Breast epithelium (tissue), 4 donors: Measurements from ENCODE around the gene SLC17A8. TPM values are rescaled to one million over a fixed set of nuclear protein-coding genes. Genes with fewer than 3 reads are reported as not detected.

ENCODE experiments used
- DNase-seq, 2 donors: peaks; one replicate each; pipeline ENCODE4 v3.0.0-alpha.2; 2019; ENCODE audit warnings: low spot score in 2 of 2
- H3K27ac ChIP-seq, 2 donors: fragments of 200-600 bp; sonication (generic) in 1 of 2; one replicate each; pipeline ENCODE4 v1.5.1; 2016 to 2019; ENCODE audit warnings: mild to moderate bottlenecking in 1 of 2
- H3K27me3 ChIP-seq, 2 donors: fragments of 200-600 bp; sonication (generic) in 1 of 2; one replicate each; pipeline versions ENCODE4 v1.5.1 to v1.6.0; 2017 to 2019; ENCODE audit warnings: control low read depth in 1 of 2, mild to moderate bottlenecking in 1 of 2
- H3K36me3 ChIP-seq: fragments of 200-600 bp; one replicate; pipeline ENCODE4 v1.5.1; 2019
- H3K4me1 ChIP-seq, 2 donors: fragments of 200-600 bp; sonication (generic); one replicate each; pipeline ENCODE4 v1.5.1; 2016 to 2019; ENCODE audit warnings: control low read depth in 1 of 2
- H3K4me3 ChIP-seq, 3 donors: fragments of 200-600 bp; sonication (generic); 1 replicate in 2 of 3; 2 replicates in 1 of 3; pipeline ENCODE4 v1.5.1; 2016 to 2019; ENCODE audit warnings: mild to moderate bottlenecking in 3 of 3, moderate library complexity in 2 of 3
- H3K9me3 ChIP-seq, 2 donors: fragments of 200-600 bp; sonication (generic) in 1 of 2; one replicate each; pipeline ENCODE4 v1.5.1; 2016 to 2019; ENCODE audit warnings: control low read depth in 1 of 2
- CTCF ChIP-seq, 3 donors: fragments of 450-650 bp; IDR thresholded peaks; one replicate each; pipeline ENCODE4 v1.5.1; 2016 to 2017; ENCODE audit warnings: antibody characterized with exemption in 3 of 3, mild to moderate bottlenecking in 3 of 3, moderate library complexity in 3 of 3
- POLR2A ChIP-seq: fragments of 450-650 bp; IDR thresholded peaks from one replicate; pipeline ENCODE4 v1.6.1; 2016; ENCODE audit warnings: antibody characterized with exemption, mild to moderate bottlenecking, moderate library complexity
- POLR2AphosphoS5 ChIP-seq, 3 donors: sonication (generic); formaldehyde crosslinking; IDR thresholded peaks; one replicate each; pipeline ENCODE4 v1.6.1; 2017; ENCODE audit warnings: antibody characterized with exemption in 3 of 3
- intact Hi-C: fragments of 100-400 bp; cut with DNase I; formaldehyde crosslinking; loops from one replicate; pipeline ENCODE4 v1.15.1; 2023; ENCODE audit warnings: low total_unique reads
- total RNA-seq, 3 donors: library from RNA; depleted of rRNA; stranded (reverse); fragments of >200 nt; gene quantifications; one replicate each; pipeline ENCODE4 v1.1.0, GENCODE V29; 2016

The SLC17A8 gene
- total RNA-seq, 3 donors from 2014 or later, result not detected

GRCh38 chr12:100403446-100403845 lies 46.6 kb downstream of the SLC17A8 start:
- no peak for TF ChIP-seq POLR2A
- no peak for TF ChIP-seq CTCF (IDR thresholded peaks at IDR 0.05)
- no peak for TF ChIP-seq POLR2AphosphoS5 (IDR thresholded peaks at IDR 0.05)
- no peaks in the 10 kb centered on the region for H3K9me3 ChIP-seq
- H3K4me3 ChIP-seq, result no peak overlapping the region
- DNase-seq, result no peak
- H3K27me3 ChIP-seq, result no peaks in the 10 kb centered on the region
- H3K36me3 ChIP-seq, result no peaks in the 10 kb centered on the region
- no peak overlapping the region for H3K27ac ChIP-seq
- no peaks in the 10 kb centered on the region for H3K4me1 ChIP-seq
- intact Hi-C loops, result loop anchor here (10.0 kb wide), 1 partner anchor 1831 kb away; no protein-coding TSS in a partner anchor

- Histone ChIP-seq H3K27ac (no peak overlapping the region), H3K4me1 (no peaks in the 10 kb centered on the region), H3K4me3 (no peak overlapping the region), H3K36me3 (no peaks in the 10 kb centered on the region), H3K9me3 (no peaks in the 10 kb centered on the region), H3K27me3 (no peaks in the 10 kb centered on the region)
- TF ChIP-seq POLR2A, result no peak
- TF ChIP-seq CTCF (IDR thresholded peaks at IDR 0.05), result peak in 1 of 3 donors; percentile 15
- intact Hi-C loops, result loop anchor here (10.0 kb wide), 1 partner anchor 1830 kb away; no protein-coding TSS in a partner anchor
- no peak for DNase-seq
Measured at GRCh38 chr12:100404769-100405407, 48.0 kb downstream of the SLC17A8 start.

- Histone ChIP-seq H3K27me3 (no peaks in the 10 kb centered on the region), H3K36me3 (no peaks in the 10 kb centered on the region), H3K4me1 (no peaks in the 10 kb centered on the region), H3K27ac (no peak overlapping the region), H3K4me3 (no peak overlapping the region), H3K9me3 (no peaks in the 10 kb centered on the region)
- DNase-seq, result no peak
- TF ChIP-seq POLR2AphosphoS5 (IDR thresholded peaks at IDR 0.05) (no peak), POLR2A (no peak), CTCF (IDR thresholded peaks at IDR 0.05) (no peak)
- intact Hi-C loops, result no loop called here
Measured at GRCh38 chr12:100413001-100413400, 56.1 kb downstream of the SLC17A8 start.

- Histone ChIP-seq H3K4me3 (no peak overlapping the region), H3K9me3 (no peaks in the 10 kb centered on the region), H3K36me3 (no peaks in the 10 kb centered on the region), H3K27ac (no peak overlapping the region), H3K4me1 (no peaks in the 10 kb centered on the region), H3K27me3 (no peaks in the 10 kb centered on the region)
- no peak for TF ChIP-seq POLR2A
- no peak for TF ChIP-seq POLR2AphosphoS5 (IDR thresholded peaks at IDR 0.05)
- TF ChIP-seq CTCF (IDR thresholded peaks at IDR 0.05), result no peak
- intact Hi-C loops, result no loop called here
- DNase-seq, result no peak
Measured at GRCh38 chr12:100414739-100415138, 57.9 kb downstream of the SLC17A8 start.

- no peak overlapping the region for H3K27ac ChIP-seq
- DNase-seq, result no peak
- no peak overlapping the region for H3K4me3 ChIP-seq
- H3K4me1 ChIP-seq, result no peaks in the 10 kb centered on the region
- H3K27me3 ChIP-seq, result no peaks in the 10 kb centered on the region
- H3K36me3 ChIP-seq, result no peaks in the 10 kb centered on the region
- TF ChIP-seq POLR2A, result no peak
- TF ChIP-seq POLR2AphosphoS5 (IDR thresholded peaks at IDR 0.05), result no peak
- TF ChIP-seq CTCF (IDR thresholded peaks at IDR 0.05), result no peak
- intact Hi-C loops, result no loop called here
- H3K9me3 ChIP-seq, result no peaks in the 10 kb centered on the region
Measured at GRCh38 chr12:100422646-100423045, 65.8 kb downstream of the SLC17A8 start.
